ENCODE data around the gene ITPR2.
A peak's percentile ranks its signal among the peaks of the same experiment; 100 is the strongest.

Gene ITPR2

DNA sequence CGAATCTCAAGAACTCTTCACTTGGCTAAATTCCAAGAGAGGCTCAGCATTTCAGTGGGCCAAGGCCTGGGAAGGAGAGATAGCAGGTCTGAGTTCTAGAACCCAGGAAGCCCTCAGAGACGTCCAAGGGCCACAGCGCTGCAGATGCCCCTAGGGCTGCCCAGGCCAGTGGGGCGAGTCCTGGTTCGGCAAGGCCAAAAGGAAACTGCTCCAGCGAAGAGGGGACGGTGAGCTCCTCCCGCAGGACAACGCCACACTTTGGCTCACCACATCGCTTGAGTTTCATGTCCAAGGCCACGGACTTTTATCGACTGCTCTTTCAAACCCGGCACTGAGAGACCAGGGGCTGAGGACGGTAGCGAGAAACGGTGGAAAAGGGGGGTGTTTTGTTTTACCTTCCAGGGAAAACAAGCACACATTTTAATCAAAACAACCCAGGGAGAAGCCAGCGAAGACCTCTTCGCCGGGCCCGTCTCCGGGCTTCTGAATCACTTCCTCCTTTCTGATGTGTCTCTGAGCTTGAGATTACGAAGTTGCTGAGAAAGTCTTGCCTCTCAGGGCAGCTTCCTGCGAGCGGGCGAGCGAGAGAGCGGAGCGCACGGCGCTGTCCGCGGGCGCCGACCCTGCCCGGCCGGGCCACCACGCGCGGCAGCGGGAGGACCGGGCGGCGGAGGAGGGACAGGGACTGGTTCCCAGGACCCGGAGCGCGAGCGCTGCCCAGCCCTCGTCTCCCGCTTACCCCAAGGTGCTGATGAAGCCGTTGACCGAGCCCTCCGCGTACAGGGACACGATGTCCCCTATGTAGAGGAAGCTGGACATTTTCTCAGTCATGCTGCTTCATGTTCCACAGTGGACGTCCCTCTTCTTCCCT lies 808 bp downstream of the ITPR2 start:
- Histone ChIP-seq H3K4me3 (replicated peaks; ENCODE audit: insufficient read depth, low read length) (peak overlapping the region; percentile 84), H3K27ac (replicated peaks) (peak overlapping the region; percentile 85), H3K27me3 (ENCODE audit: insufficient read depth, poor library complexity, severe bottlenecking) (no peaks in the 10 kb centered on the region)
- TF ChIP-seq, protein P1, sequence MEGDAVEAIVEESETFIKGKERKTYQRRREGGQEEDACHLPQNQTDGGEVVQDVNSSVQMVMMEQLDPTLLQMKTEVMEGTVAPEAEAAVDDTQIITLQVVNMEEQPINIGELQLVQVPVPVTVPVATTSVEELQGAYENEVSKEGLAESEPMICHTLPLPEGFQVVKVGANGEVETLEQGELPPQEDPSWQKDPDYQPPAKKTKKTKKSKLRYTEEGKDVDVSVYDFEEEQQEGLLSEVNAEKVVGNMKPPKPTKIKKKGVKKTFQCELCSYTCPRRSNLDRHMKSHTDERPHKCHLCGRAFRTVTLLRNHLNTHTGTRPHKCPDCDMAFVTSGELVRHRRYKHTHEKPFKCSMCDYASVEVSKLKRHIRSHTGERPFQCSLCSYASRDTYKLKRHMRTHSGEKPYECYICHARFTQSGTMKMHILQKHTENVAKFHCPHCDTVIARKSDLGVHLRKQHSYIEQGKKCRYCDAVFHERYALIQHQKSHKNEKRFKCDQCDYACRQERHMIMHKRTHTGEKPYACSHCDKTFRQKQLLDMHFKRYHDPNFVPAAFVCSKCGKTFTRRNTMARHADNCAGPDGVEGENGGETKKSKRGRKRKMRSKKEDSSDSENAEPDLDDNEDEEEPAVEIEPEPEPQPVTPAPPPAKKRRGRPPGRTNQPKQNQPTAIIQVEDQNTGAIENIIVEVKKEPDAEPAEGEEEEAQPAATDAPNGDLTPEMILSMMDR (IDR thresholded peaks at IDR 0.05; ENCODE audit: insufficient read depth, low read length), result no peak
- no peak for TF ChIP-seq GABPA (IDR thresholded peaks at IDR 0.05; ENCODE audit: low read depth)
- peak; percentile 42 for TF ChIP-seq POLR2AphosphoS5 (IDR thresholded peaks at IDR 0.05; ENCODE audit: low read depth)
- TF ChIP-seq, protein P2, sequence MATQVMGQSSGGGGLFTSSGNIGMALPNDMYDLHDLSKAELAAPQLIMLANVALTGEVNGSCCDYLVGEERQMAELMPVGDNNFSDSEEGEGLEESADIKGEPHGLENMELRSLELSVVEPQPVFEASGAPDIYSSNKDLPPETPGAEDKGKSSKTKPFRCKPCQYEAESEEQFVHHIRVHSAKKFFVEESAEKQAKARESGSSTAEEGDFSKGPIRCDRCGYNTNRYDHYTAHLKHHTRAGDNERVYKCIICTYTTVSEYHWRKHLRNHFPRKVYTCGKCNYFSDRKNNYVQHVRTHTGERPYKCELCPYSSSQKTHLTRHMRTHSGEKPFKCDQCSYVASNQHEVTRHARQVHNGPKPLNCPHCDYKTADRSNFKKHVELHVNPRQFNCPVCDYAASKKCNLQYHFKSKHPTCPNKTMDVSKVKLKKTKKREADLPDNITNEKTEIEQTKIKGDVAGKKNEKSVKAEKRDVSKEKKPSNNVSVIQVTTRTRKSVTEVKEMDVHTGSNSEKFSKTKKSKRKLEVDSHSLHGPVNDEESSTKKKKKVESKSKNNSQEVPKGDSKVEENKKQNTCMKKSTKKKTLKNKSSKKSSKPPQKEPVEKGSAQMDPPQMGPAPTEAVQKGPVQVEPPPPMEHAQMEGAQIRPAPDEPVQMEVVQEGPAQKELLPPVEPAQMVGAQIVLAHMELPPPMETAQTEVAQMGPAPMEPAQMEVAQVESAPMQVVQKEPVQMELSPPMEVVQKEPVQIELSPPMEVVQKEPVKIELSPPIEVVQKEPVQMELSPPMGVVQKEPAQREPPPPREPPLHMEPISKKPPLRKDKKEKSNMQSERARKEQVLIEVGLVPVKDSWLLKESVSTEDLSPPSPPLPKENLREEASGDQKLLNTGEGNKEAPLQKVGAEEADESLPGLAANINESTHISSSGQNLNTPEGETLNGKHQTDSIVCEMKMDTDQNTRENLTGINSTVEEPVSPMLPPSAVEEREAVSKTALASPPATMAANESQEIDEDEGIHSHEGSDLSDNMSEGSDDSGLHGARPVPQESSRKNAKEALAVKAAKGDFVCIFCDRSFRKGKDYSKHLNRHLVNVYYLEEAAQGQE (IDR thresholded peaks at IDR 0.05; ENCODE audit: insufficient replicate concordance, low read depth), result no peak
- peak; percentile 94 for TF ChIP-seq SPI1 (IDR thresholded peaks at IDR 0.05; ENCODE audit: borderline replicate concordance, low read depth)
- DNase-seq (ENCODE audit: low read depth in 1 of 2, low spot score in 1 of 2), result peak; percentile 38 to 88

DNA sequence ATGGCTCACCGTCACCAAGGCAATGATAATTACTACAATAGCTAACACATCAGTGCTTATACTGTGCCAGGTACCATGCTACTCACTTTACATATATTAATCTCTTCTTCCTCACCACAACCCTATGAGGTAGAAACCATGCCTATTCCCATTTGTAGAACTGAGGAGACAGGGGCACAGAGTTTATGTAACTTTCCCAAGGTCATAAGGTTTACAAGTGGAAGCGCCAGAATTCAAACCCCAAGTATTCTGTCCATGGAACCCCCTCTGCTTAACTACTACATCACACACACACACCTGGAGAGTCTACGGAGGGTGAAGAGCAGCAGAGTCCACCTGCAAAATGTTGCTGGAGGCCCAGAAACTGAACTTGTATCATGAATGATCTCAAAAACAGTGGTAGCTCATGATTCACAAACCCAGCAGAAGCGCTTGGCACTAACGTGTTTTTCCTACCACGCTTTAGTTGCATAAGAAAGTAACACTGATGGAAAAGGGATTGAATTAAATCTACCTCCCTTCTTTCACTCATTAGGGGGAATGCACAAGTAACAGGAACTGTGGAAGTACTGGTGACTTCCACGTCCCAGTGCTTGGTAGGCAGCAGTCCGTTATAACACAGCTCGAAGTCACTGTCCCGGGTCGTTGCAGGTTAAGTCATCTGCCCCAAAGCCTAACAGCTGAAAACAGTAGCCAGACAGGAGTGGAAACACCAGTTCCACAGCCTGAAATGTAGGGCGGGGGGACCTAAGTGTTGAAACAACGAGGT lies 2.0 kb downstream of the ITPR2 start:
- Histone ChIP-seq H3K27ac (replicated peaks) (peak overlapping the region; percentile 17), H3K4me3 (replicated peaks; ENCODE audit: insufficient read depth, low read length) (0 out of 2 replicates have a peak overlapping the region, but pooled peaks have one; percentile 7), H3K27me3 (ENCODE audit: insufficient read depth, poor library complexity, severe bottlenecking) (no peaks in the 10 kb centered on the region)
- peak; percentile 23 to 54 for DNase-seq (ENCODE audit: low read depth in 1 of 2, low spot score in 1 of 2)
- no peak; the same call in 1 of the 2 replicates for TF ChIP-seq SPI1 (IDR thresholded peaks at IDR 0.05; ENCODE audit: borderline replicate concordance, low read depth)
- TF ChIP-seq, protein P1 (IDR thresholded peaks at IDR 0.05; ENCODE audit: insufficient read depth, low read length), result no peak
- no peak for TF ChIP-seq POLR2AphosphoS5 (IDR thresholded peaks at IDR 0.05; ENCODE audit: low read depth)
- no peak for TF ChIP-seq GABPA (IDR thresholded peaks at IDR 0.05; ENCODE audit: low read depth)
- TF ChIP-seq, protein P2 (IDR thresholded peaks at IDR 0.05; ENCODE audit: insufficient replicate concordance, low read depth), result no peak

DNA sequence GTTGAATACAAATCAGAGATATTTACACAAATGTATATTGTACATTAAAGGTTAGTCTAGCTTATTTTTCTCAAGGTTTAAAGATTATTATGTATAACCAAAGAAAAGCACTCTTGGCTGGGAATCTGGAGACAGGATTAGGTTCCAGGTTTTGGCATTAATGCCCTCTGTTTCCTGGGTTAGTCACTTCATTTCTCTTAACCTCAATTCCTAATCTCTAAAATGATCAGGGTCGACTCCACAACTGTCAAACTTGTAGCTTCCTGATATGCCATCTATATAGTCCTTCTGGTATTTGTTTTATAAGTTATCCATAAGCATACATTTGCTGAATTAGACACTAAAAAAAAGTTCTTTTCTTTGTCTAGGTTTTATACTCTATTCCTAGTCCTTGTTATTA lies 2.6 kb downstream of the ITPR2 start:
- Histone ChIP-seq H3K4me3 (replicated peaks; ENCODE audit: insufficient read depth, low read length) (no peak overlapping the region), H3K27ac (replicated peaks) (no peak overlapping the region), H3K27me3 (ENCODE audit: insufficient read depth, poor library complexity, severe bottlenecking) (no peaks in the 10 kb centered on the region)
- TF ChIP-seq, protein P2 (IDR thresholded peaks at IDR 0.05; ENCODE audit: insufficient replicate concordance, low read depth), result no peak
- TF ChIP-seq GABPA (IDR thresholded peaks at IDR 0.05; ENCODE audit: low read depth) (no peak), SPI1 (IDR thresholded peaks at IDR 0.05; ENCODE audit: borderline replicate concordance, low read depth) (no peak), POLR2AphosphoS5 (IDR thresholded peaks at IDR 0.05; ENCODE audit: low read depth) (no peak)
- TF ChIP-seq, protein P1 (IDR thresholded peaks at IDR 0.05; ENCODE audit: insufficient read depth, low read length), result no peak
- DNase-seq (ENCODE audit: low read depth in 1 of 2, low spot score in 1 of 2), result no peak

Measured in HL-60 (cell line).